Right lobe of liver (tissue), 6 donors: ENCODE data around the gene MID2. TPM values are rescaled to one million over a fixed set of nuclear protein-coding genes. Genes with fewer than 3 reads are reported as not detected.
A peak's percentile ranks its signal among the peaks of the same experiment; 100 is the strongest.

Experiments
- ATAC-seq, 4 donors: fragments of 200-7000 bp; cut with Tn5 transposase; one replicate each; pipeline ENCODE4 v1.9.1; 2020; ENCODE audit warnings: mild to moderate bottlenecking in 4 of 4, moderate library complexity in 4 of 4
- DNase-seq, 3 donors: peaks; one replicate each; pipeline ENCODE4 v3.0.0-alpha.2; 2020
- H3K27ac ChIP-seq, 3 donors: fragments of 200-600 bp; one replicate each; pipeline ENCODE4 v1.8.0; 2022
- H3K27me3 ChIP-seq, 2 donors: fragments of 200-600 bp; one replicate each; pipeline ENCODE4 v1.8.0; 2022
- H3K36me3 ChIP-seq, 4 donors: fragments of 200-600 bp; sonication (generic) in 1 of 4; one replicate each; pipeline versions ENCODE4 v1.5.1 to v1.8.0; 2017 to 2022; ENCODE audit warnings: control low read depth in 1 of 4
- H3K4me1 ChIP-seq, 4 donors: fragments of 200-600 bp; sonication (generic) in 1 of 4; one replicate each; pipeline versions ENCODE4 v1.5.1 to v1.8.0; 2017 to 2022; ENCODE audit warnings: control low read depth in 1 of 4
- H3K4me3 ChIP-seq, 3 donors: fragments of 200-600 bp; one replicate each; pipeline ENCODE4 v1.8.0; 2022
- H3K9me3 ChIP-seq, 4 donors: fragments of 200-600 bp; sonication (generic) in 1 of 4; one replicate each; pipeline versions ENCODE4 v1.5.1 to v1.8.0; 2017 to 2022; ENCODE audit warnings: control low read depth in 1 of 4
- POLR2A ChIP-seq: fragments of 450-650 bp; IDR thresholded peaks from one replicate; pipeline ENCODE4 v1.6.1; 2017; ENCODE audit warnings: antibody characterized with exemption, mild to moderate bottlenecking
- WGBS: methylation state at CpG from one replicate; pipeline ENCODE4 v1.1.6; 2018; ENCODE audit warnings: low coverage, low lambda C conversion rate; ENCODE audit not compliant: insufficient coverage; ENCODE audit errors: missing lambda C conversion rate; 5-methylcytosine and 5-hydroxymethylcytosine counted together
- intact Hi-C, 2 donors: fragments of 100-400 bp; cut with DNase I; formaldehyde crosslinking; loops; one replicate each; pipeline versions ENCODE4 v1.11.2 to v1.14.1; 2022
- long read RNA-seq: library from polyadenylated mRNA; unstranded; transcript quantifications from one replicate; pipeline ENCODE4 v2.0.0, GENCODE V29; 2019
- total RNA-seq, 6 experiments: library from RNA; depleted of rRNA in 2 of 6; stranded (reverse); fragments of >200 nt in 2 of 6; fragmentation: NEBNext Ultra II Directional in 3 of 6; extraction: Animal tissue kit (Norgen Biotek cat#: 25700) in 3 of 6; gene quantifications; one replicate each; pipeline versions ENCODE4 v1.1.0 to v1.2.4, GENCODE V29; 2016 to 2023
- TF ChIP-seq, protein P1 (sequence below), 4 donors: fragments of 200-600 bp in 3 of 4; fragments of 450-650 bp in 1 of 4; IDR thresholded peaks; one replicate each; pipeline versions ENCODE4 v1.5.1 to v1.8.0; 2016 to 2022; ENCODE audit warnings: antibody characterized with exemption in 4 of 4, mild to moderate bottlenecking in 2 of 4
- donor health status: DM: no; HTN: yes; CAD: no.
- donor health status: DM: no; HTN: no; CAD: no.
- donor health status: DM: no; HTN: no; CAD: no.
- donor health status: DM: no; HTN: yes; CAD: no.
- donor health status: DM: no; HTN: yes; CAD: no.

The MID2 gene, protein sequence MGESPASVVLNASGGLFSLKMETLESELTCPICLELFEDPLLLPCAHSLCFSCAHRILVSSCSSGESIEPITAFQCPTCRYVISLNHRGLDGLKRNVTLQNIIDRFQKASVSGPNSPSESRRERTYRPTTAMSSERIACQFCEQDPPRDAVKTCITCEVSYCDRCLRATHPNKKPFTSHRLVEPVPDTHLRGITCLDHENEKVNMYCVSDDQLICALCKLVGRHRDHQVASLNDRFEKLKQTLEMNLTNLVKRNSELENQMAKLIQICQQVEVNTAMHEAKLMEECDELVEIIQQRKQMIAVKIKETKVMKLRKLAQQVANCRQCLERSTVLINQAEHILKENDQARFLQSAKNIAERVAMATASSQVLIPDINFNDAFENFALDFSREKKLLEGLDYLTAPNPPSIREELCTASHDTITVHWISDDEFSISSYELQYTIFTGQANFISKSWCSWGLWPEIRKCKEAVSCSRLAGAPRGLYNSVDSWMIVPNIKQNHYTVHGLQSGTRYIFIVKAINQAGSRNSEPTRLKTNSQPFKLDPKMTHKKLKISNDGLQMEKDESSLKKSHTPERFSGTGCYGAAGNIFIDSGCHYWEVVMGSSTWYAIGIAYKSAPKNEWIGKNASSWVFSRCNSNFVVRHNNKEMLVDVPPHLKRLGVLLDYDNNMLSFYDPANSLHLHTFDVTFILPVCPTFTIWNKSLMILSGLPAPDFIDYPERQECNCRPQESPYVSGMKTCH
- total RNA-seq = 10 to 100 TPM in 4 of 6 experiments, 1 to 10 TPM in 2; 6.3 to 13.8 (median 11.8) TPM
- long read RNA-seq, partial matches to known transcripts = 0 of 1 reads
- long read RNA-seq, other reads (novel, unspliced or antisense) = 1 of 1 reads

DNA sequence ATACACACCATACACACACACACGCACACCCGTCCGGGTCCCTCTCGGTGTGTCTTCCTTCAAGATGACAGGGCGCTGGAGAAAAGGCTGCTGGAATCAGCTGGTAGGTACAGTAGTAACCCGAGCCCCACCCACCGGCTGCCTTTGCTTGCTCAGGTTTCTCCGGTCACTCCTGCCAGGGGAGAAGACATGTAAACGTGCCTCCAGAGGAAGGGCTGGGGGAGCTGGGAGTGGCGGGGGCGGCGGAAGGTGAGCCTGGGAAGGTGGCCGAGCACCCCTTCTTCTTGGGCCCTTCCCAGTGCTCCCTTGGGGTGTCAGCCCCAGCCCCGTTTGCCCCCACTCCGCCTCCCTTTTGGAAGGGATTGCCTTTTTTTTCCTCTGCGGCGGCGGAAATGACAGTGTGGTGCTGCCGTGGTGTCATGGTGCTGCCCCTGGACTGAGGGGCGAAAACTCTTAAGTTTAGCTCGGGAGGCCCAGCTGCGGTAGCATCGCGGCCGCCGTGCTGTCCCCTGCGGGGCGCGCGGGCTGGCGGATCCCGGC is at the start of gene MID2:
Gene MID2 (plus strand): TSS at position 169 of the 540 bp plus-strand sequence. CDS start 561 bp downstream, outside the sequence.
- Histone ChIP-seq H3K9me3 (no peaks in the 10 kb centered on the region), H3K27ac (peak within 1 kb of the TSS; percentile 75 to 86 (median 85)), H3K4me1 (no peaks in the 10 kb centered on the region), H3K36me3 (no peaks in the 10 kb centered on the region), H3K27me3 (no peaks in the 10 kb centered on the region), H3K4me3 (peak within 1 kb of the TSS; percentile 44 to 60 (median 58))
- DNase-seq = peak; percentile 61 to 65 (median 63)
- TF ChIP-seq, protein P1, sequence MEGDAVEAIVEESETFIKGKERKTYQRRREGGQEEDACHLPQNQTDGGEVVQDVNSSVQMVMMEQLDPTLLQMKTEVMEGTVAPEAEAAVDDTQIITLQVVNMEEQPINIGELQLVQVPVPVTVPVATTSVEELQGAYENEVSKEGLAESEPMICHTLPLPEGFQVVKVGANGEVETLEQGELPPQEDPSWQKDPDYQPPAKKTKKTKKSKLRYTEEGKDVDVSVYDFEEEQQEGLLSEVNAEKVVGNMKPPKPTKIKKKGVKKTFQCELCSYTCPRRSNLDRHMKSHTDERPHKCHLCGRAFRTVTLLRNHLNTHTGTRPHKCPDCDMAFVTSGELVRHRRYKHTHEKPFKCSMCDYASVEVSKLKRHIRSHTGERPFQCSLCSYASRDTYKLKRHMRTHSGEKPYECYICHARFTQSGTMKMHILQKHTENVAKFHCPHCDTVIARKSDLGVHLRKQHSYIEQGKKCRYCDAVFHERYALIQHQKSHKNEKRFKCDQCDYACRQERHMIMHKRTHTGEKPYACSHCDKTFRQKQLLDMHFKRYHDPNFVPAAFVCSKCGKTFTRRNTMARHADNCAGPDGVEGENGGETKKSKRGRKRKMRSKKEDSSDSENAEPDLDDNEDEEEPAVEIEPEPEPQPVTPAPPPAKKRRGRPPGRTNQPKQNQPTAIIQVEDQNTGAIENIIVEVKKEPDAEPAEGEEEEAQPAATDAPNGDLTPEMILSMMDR (IDR thresholded peaks at IDR 0.05) = no peak
- TF ChIP-seq POLR2A = no peak
- intact Hi-C loops = no loop called here
- ATAC-seq = peak; percentile 70 to 77 (median 72)
- WGBS = 36% methylated on average over 20 of the region's 32 CpGs

DNA sequence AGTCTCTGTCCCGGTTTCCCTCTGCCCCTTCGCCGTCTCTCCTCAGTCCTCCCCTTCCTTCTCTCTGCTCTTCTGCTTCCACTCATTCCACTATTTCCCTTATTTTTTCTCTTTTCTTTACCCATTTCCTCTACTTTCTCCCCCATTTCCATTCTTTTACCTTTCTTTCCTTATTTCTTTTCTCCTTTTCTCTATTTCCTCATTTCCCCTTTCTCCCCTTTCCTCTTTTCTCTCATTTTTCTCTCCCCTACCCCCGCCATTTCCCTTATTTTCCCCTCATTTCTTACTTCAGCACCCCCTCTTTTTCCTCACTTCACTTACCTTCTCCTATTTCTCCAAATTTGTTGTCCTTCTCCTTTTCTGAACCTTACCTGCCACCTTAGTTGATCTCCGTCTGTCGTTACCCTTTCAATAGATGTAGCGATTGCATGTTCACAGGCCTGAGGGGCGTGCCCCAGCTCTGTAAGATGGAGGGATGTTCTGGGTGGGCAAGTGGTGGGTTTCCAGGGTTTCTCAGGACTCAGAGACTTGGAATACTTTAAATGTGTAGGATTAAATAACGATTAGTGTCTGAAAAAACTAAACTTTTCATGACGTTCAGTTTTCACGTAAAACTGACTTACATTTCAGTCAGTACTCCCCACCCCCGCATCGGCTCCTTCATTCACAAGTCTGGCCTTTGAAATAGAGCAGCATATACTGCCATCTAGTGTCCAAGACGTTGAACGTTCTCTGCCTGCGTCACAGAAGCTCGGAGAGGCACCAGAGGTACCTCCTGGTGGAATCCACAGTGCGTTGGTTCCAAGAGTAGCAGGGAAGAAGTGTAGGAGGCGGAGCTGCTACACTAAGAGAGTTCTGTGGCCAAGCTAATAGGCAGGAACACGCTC is 48.8 kb upstream of the MID2 start:
- Histone ChIP-seq H3K4me3 (peak overlapping the region; percentile 48 to 67 (median 65)), H3K4me1 (no peaks in the 10 kb centered on the region), H3K36me3 (no peaks in the 10 kb centered on the region), H3K27me3 (peaks cover 0 to 3% of the 10 kb centered on the region in 2 donors), H3K27ac (peak overlapping the region in 2 of 3 donors; percentile 63 to 73), H3K9me3 (no peaks in the 10 kb centered on the region)
- WGBS = 8% methylated on average over 20 of the region's 20 CpGs
- intact Hi-C loops = loop anchor here (10.0 kb wide), 3 partner anchors 62 to 122 kb away; no protein-coding TSS in a partner anchor
- DNase-seq (peak; percentile 67 to 77 (median 74)), ATAC-seq (peak; percentile 75 to 87 (median 78))
- TF ChIP-seq, protein P1 (IDR thresholded peaks at IDR 0.05) = peak; percentile 80 to 90 (median 87)
- TF ChIP-seq POLR2A = no peak

DNA sequence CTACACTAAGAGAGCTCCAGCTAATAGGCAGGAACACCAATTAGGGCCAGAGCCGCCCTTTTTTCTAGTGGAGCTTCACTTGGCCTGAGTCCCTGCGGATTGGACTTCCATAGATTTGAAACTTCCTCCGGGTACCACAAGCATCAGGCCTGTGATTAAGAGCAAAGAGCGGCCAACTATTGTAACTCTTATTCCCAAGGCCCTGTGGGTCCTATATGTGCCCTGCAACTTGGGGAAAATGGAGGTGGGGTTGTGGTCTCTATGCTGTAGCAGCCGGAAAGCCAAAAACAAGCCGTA is 48.2 kb upstream of the MID2 start, which contains the start of gene NCBP2L:
Gene NCBP2L (plus strand): TSS at position 198 of the 297 bp plus-strand sequence. CDS start 16,488 bp downstream, outside the sequence.
- intact Hi-C loops = loop anchor here (10.0 kb wide), 3 partner anchors 63 to 123 kb away; no protein-coding TSS in a partner anchor
- Histone ChIP-seq H3K4me3 (peak within 1 kb of the TSS; percentile 4 to 67 (median 65)), H3K36me3 (no peaks in the 10 kb centered on the region), H3K27ac (peak within 1 kb of the TSS in 1 of 3 donors; percentile 73), H3K4me1 (no peaks in the 10 kb centered on the region), H3K9me3 (no peaks in the 10 kb centered on the region), H3K27me3 (peaks cover 0 to 3% of the 10 kb centered on the region in 2 donors)
- WGBS = 50% methylated on average over 5 of the region's 6 CpGs
- TF ChIP-seq POLR2A = no peak
- TF ChIP-seq, protein P1 (IDR thresholded peaks at IDR 0.05) = no peak
- ATAC-seq = no peak
- no peak for DNase-seq

DNA sequence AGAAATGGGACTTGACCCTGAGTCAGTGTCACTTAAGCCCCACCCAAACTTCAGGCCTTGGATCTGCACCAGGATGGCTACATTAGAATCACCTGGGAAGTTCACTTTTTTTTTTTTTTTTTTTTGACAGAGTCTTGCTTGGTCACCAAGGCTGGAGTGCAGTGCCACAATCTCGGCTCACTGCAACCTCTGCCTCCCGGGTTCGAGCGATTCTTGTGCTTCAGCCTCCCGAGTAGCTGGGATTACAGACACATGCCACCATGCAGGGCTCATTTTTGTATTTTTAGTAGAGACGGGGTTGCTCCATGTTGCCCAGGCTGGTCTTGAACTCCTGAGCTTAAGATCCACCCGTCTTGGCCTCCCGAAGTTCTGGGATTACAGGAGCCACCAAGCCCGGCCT is 45.1 kb upstream of the MID2 start:
- intact Hi-C loops = no loop called here
- WGBS = 72% methylated on average over 6 of the region's 9 CpGs
- H3K4me3 ChIP-seq = no peak overlapping the region
- H3K36me3 ChIP-seq = no peaks in the 10 kb centered on the region
- no peaks in the 10 kb centered on the region for H3K4me1 ChIP-seq
- H3K9me3 ChIP-seq = no peaks in the 10 kb centered on the region
- no peak overlapping the region for H3K27ac ChIP-seq
- H3K27me3 ChIP-seq = peaks cover 0 to 7% of the 10 kb centered on the region in 2 donors
- DNase-seq = no peak
- TF ChIP-seq, protein P1 (IDR thresholded peaks at IDR 0.05) = no peak
- TF ChIP-seq POLR2A = no peak
- no peak for ATAC-seq
